KOPT-K1 (cell line): Measurements from ENCODE around the gene IL22.

ENCODE experiments used
- H3K27ac ChIP-seq: fragments of 200-600 bp; sonication (generic); 2 replicates; pipeline ENCODE4 v1.5.1; 2016; ENCODE audit warnings: antibody characterized with exemption, mild to moderate bottlenecking, low read depth, low read length; ENCODE audit not compliant: poor library complexity, severe bottlenecking
- H3K36me3 ChIP-seq: fragments of 200-600 bp; sonication (generic); 2 replicates; pipeline ENCODE4 v1.5.1; 2017; ENCODE audit warnings: antibody characterized with exemption, mild to moderate bottlenecking, low read length, moderate library complexity; ENCODE audit not compliant: insufficient read depth
- H3K9me3 ChIP-seq: fragments of 200-600 bp; sonication (generic); 2 replicates; pipeline ENCODE4 v1.5.1; 2017; ENCODE audit warnings: antibody characterized with exemption, low read length, mild to moderate bottlenecking; ENCODE audit not compliant: insufficient read depth, poor library complexity, severe bottlenecking

Gene IL22

GRCh38 chr12:68272732-68273131 lies 19.3 kb upstream of the IL22 start:
- no peaks in the 10 kb centered on the region for H3K9me3 ChIP-seq
- H3K27ac ChIP-seq, result no peak overlapping the region
- H3K36me3 ChIP-seq, result no peaks in the 10 kb centered on the region

- H3K36me3 ChIP-seq, result no peaks in the 10 kb centered on the region
- H3K27ac ChIP-seq, result no peak overlapping the region
- H3K9me3 ChIP-seq, result no peaks in the 10 kb centered on the region
These were observed 17.9 kb upstream of the IL22 start for GRCh38 chr12:68271346-68271745.

- Histone ChIP-seq H3K36me3 (no peaks in the 10 kb centered on the region), H3K9me3 (no peaks in the 10 kb centered on the region), H3K27ac (no peak overlapping the region)
These were observed 17.0 kb upstream of the IL22 start for GRCh38 chr12:68270358-68270757.

GRCh38 chr12:68269779-68270178 lies 16.4 kb upstream of the IL22 start:
- H3K36me3 ChIP-seq, result no peaks in the 10 kb centered on the region
- no peaks in the 10 kb centered on the region for H3K9me3 ChIP-seq
- H3K27ac ChIP-seq, result no peak overlapping the region

- Histone ChIP-seq H3K36me3 (no peaks in the 10 kb centered on the region), H3K27ac (no peak overlapping the region), H3K9me3 (no peaks in the 10 kb centered on the region)
These were observed 15.6 kb upstream of the IL22 start for GRCh38 chr12:68268967-68269366.

- Histone ChIP-seq H3K36me3 (no peaks in the 10 kb centered on the region), H3K9me3 (no peaks in the 10 kb centered on the region), H3K27ac (no peak overlapping the region)
These were observed 14.5 kb upstream of the IL22 start for GRCh38 chr12:68267892-68268396.

GRCh38 chr12:68264857-68265256 lies 11.5 kb upstream of the IL22 start:
- H3K27ac ChIP-seq, result no peak overlapping the region
- no peaks in the 10 kb centered on the region for H3K9me3 ChIP-seq
- H3K36me3 ChIP-seq, result no peaks in the 10 kb centered on the region

- no peaks in the 10 kb centered on the region for H3K36me3 ChIP-seq
- no peak overlapping the region for H3K27ac ChIP-seq
- no peaks in the 10 kb centered on the region for H3K9me3 ChIP-seq
These were observed 10.9 kb upstream of the IL22 start for GRCh38 chr12:68264158-68264855.

GRCh38 chr12:68263366-68263765 lies 10.0 kb upstream of the IL22 start:
- H3K36me3 ChIP-seq, result no peaks in the 10 kb centered on the region
- H3K27ac ChIP-seq, result no peak overlapping the region
- H3K9me3 ChIP-seq, result no peaks in the 10 kb centered on the region

GRCh38 chr12:68261896-68262295 lies 8.5 kb upstream of the IL22 start:
- no peaks in the 10 kb centered on the region for H3K9me3 ChIP-seq

GRCh38 chr12:68260153-68260552 lies 6.7 kb upstream of the IL22 start:
- Histone ChIP-seq H3K9me3 (no peaks in the 10 kb centered on the region), H3K36me3 (no peaks in the 10 kb centered on the region), H3K27ac (no peak overlapping the region)

More at GRCh38 chr12:68261896-68262295, 8.5 kb upstream of the IL22 start:
- no peak overlapping the region for H3K27ac ChIP-seq
- H3K36me3 ChIP-seq, result no peaks in the 10 kb centered on the region

GRCh38 chr12:68259318-68259940 lies 6.0 kb upstream of the IL22 start:
- Histone ChIP-seq H3K27ac (no peak overlapping the region), H3K36me3 (no peaks in the 10 kb centered on the region), H3K9me3 (no peaks in the 10 kb centered on the region)

GRCh38 chr12:68252077-68252476 lies 1.3 kb downstream of the IL22 start:
- Histone ChIP-seq H3K27ac (no peak overlapping the region), H3K9me3 (peaks cover 5% of the 10 kb centered on the region), H3K36me3 (no peaks in the 10 kb centered on the region)

GRCh38 chr12:68250454-68250853 lies 3.0 kb downstream of the IL22 start:
- H3K36me3 ChIP-seq, result no peaks in the 10 kb centered on the region
- no peak overlapping the region for H3K27ac ChIP-seq
- H3K9me3 ChIP-seq, result peaks cover 5% of the 10 kb centered on the region

- no peak overlapping the region for H3K27ac ChIP-seq
- H3K9me3 ChIP-seq, result peaks cover 5% of the 10 kb centered on the region
- no peaks in the 10 kb centered on the region for H3K36me3 ChIP-seq
These were observed 5.6 kb downstream of the IL22 start for GRCh38 chr12:68247785-68248184.

- H3K27ac ChIP-seq, result no peak overlapping the region
- H3K9me3 ChIP-seq, result peaks cover 5% of the 10 kb centered on the region
- H3K36me3 ChIP-seq, result no peaks in the 10 kb centered on the region
These were observed 7.1 kb downstream of the IL22 start for GRCh38 chr12:68246350-68246749.
